ENCODE results near the gene PLEKHO1. TPM values are rescaled to one million over a fixed set of nuclear protein-coding genes. Genes with fewer than 3 reads are reported as not detected.

The PLEKHO1 gene
- total RNA-seq, 3 donors from 2014 or later (not counting 1 experiment from before 2014, with no cell fraction given), result 53.3 to 73.8 (median 64.6) TPM

DNA sequence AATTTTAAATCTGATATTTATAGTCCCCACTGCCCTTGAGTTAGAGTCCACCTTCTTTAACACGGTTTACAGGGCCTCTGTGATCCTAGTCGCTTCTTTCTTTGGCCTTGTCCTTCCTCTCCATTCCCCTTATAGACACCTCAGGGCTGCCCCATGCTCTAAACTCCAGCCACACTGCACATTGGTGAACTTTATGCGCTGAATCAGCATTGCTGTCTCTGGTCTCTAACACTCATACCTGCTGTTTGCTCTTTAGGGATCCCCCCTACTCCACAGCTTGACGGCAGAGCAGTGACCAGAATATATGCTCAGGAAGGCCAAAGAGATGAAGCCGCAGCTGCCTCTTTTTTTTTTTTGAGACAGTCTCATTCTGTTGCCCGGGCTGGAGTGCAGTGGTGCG, 30.2 kb downstream of the PLEKHO1 start:
- Mint-ChIP-seq H3K27me3 (ENCODE audit: low read depth in 2 of 2) (no peaks in the 10 kb centered on the region), H3K36me3 (no peaks in the 10 kb centered on the region), H3K9me3 (no peaks in the 10 kb centered on the region), H3K27ac (no peak overlapping the region), H3K4me3 (no peak overlapping the region), H3K4me1 (no peaks in the 10 kb centered on the region)
- ATAC-seq, result no peak
- H3K36me3 ChIP-seq (ENCODE audit: control insufficient read depth, insufficient read depth, low read length), result no peaks in the 10 kb centered on the region
- no peaks in the 10 kb centered on the region for H3K4me1 ChIP-seq (ENCODE audit: control insufficient read depth, insufficient read depth, low read length)
- H3K9me3 ChIP-seq (ENCODE audit: control insufficient read depth, insufficient read depth, low read length), result no peaks in the 10 kb centered on the region
- no peak for DNase-seq
- H3K27me3 ChIP-seq (ENCODE audit: control insufficient read depth, insufficient read depth, low read length), result no peaks in the 10 kb centered on the region
- H3K4me3 ChIP-seq (ENCODE audit: low read length), result no peak overlapping the region
- 97% methylated on average over 7 of the region's 7 CpGs for WGBS (ENCODE audit: insufficient coverage)
- H3K27ac ChIP-seq (ENCODE audit: low read length), result no peak overlapping the region
- intact Hi-C loops (cut with micrococcal nuclease), result no loop called here
- no peak for TF ChIP-seq CTCF (IDR thresholded peaks at IDR 0.05)

DNA sequence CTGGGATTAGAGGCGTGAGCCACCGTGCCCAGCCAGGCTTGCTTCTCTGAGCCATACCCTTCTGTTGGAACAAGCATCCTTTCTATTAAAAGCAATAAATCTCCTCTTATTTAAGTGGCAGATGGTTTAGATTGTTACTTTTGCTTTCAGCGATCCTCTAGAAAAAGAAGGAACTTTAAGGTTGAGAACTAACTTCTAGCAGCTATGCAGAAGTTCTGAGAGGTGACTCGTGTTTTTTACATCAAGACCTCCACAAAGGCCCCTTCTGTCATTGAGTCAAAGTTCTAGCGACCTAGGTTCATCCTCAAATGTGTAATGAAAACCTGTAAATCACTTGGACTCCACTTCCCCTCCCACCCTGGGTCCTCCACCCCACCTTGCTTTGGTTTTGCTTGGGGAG, 30.8 kb downstream of the PLEKHO1 start:
- H3K27me3 ChIP-seq (ENCODE audit: control insufficient read depth, insufficient read depth, low read length), result no peaks in the 10 kb centered on the region
- no peak overlapping the region for H3K4me3 ChIP-seq (ENCODE audit: low read length)
- WGBS (ENCODE audit: insufficient coverage), result 48% methylated on average over 4 of the region's 5 CpGs
- Mint-ChIP-seq H3K27me3 (ENCODE audit: low read depth in 2 of 2) (no peaks in the 10 kb centered on the region), H3K4me1 (no peaks in the 10 kb centered on the region), H3K36me3 (no peaks in the 10 kb centered on the region), H3K9me3 (no peaks in the 10 kb centered on the region), H3K27ac (no peak overlapping the region), H3K4me3 (no peak overlapping the region)
- no peak for TF ChIP-seq CTCF (IDR thresholded peaks at IDR 0.05)
- no peaks in the 10 kb centered on the region for H3K9me3 ChIP-seq (ENCODE audit: control insufficient read depth, insufficient read depth, low read length)
- H3K27ac ChIP-seq (ENCODE audit: low read length), result no peak overlapping the region
- no peaks in the 10 kb centered on the region for H3K4me1 ChIP-seq (ENCODE audit: control insufficient read depth, insufficient read depth, low read length)
- H3K36me3 ChIP-seq (ENCODE audit: control insufficient read depth, insufficient read depth, low read length), result no peaks in the 10 kb centered on the region
- no peak for ATAC-seq
- intact Hi-C loops (cut with micrococcal nuclease), result no loop called here
- no peak for DNase-seq

GRCh38 chr1:150182247-150182646, 32.5 kb downstream of the PLEKHO1 start:
- Mint-ChIP-seq H3K36me3 (no peaks in the 10 kb centered on the region), H3K4me1 (peaks cover 6% of the 10 kb centered on the region in 2 donors), H3K4me3 (no peak overlapping the region), H3K27ac (no peak overlapping the region), H3K9me3 (no peaks in the 10 kb centered on the region), H3K27me3 (ENCODE audit: low read depth in 2 of 2) (no peaks in the 10 kb centered on the region)
- no peak overlapping the region for H3K27ac ChIP-seq (ENCODE audit: low read length)
- no peak overlapping the region for H3K4me3 ChIP-seq (ENCODE audit: low read length)
- DNase-seq (no peak), ATAC-seq (no peak)
- WGBS (ENCODE audit: insufficient coverage), result 91% methylated on average over 11 of the region's 11 CpGs
- peaks cover 9% of the 10 kb centered on the region for H3K4me1 ChIP-seq (ENCODE audit: control insufficient read depth, insufficient read depth, low read length)
- no peaks in the 10 kb centered on the region for H3K36me3 ChIP-seq (ENCODE audit: control insufficient read depth, insufficient read depth, low read length)
- no peaks in the 10 kb centered on the region for H3K9me3 ChIP-seq (ENCODE audit: control insufficient read depth, insufficient read depth, low read length)
- H3K27me3 ChIP-seq (ENCODE audit: control insufficient read depth, insufficient read depth, low read length), result no peaks in the 10 kb centered on the region
- intact Hi-C loops (cut with micrococcal nuclease), result no loop called here
- no peak for TF ChIP-seq CTCF (IDR thresholded peaks at IDR 0.05)

DNA sequence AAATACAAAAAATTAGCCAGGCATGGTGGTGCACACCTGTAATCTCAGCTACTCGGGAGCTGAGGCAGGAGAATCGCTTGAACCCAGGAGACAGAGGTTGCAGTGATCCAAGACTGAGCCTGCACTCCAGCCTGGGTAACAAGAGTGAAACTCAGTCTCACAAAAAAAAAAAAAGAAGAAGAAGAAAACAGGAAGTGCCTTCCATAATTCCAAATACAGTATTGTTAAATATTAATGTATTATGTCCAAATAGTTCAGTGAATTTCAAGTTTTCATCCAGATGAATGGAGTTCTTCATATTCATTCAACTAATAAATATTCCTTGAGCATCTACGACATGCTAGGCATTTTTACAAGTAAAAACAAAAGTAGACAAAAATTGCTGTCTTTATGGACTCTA, 33.3 kb downstream of the PLEKHO1 start:
- ATAC-seq (no peak), DNase-seq (no peak)
- H3K27me3 ChIP-seq (ENCODE audit: control insufficient read depth, insufficient read depth, low read length), result no peaks in the 10 kb centered on the region
- no peaks in the 10 kb centered on the region for H3K9me3 ChIP-seq (ENCODE audit: control insufficient read depth, insufficient read depth, low read length)
- H3K36me3 ChIP-seq (ENCODE audit: control insufficient read depth, insufficient read depth, low read length), result no peaks in the 10 kb centered on the region
- intact Hi-C loops (cut with micrococcal nuclease), result no loop called here
- Mint-ChIP-seq H3K27ac (no peak overlapping the region), H3K4me3 (no peak overlapping the region), H3K36me3 (no peaks in the 10 kb centered on the region), H3K27me3 (ENCODE audit: low read depth in 2 of 2) (no peaks in the 10 kb centered on the region), H3K4me1 (peaks cover 12 to 13% of the 10 kb centered on the region in 2 donors), H3K9me3 (no peaks in the 10 kb centered on the region)
- no peak for TF ChIP-seq CTCF (IDR thresholded peaks at IDR 0.05)
- peaks cover 17% of the 10 kb centered on the region for H3K4me1 ChIP-seq (ENCODE audit: control insufficient read depth, insufficient read depth, low read length)
- no peak overlapping the region for H3K4me3 ChIP-seq (ENCODE audit: low read length)
- 87% methylated on average over 3 of the region's 3 CpGs for WGBS (ENCODE audit: insufficient coverage)
- H3K27ac ChIP-seq (ENCODE audit: low read length), result no peak overlapping the region
